Middle frontal gyrus (tissue), 1 donor: ENCODE measurements around the gene MYEF2.

Source experiments
- DNase-seq: peaks from one replicate; pipeline ENCODE4 v3.0.0-alpha.2; 2015; ENCODE audit warnings: low spot score; ENCODE audit errors: extremely low spot score

The MYEF2 gene

GRCh38 chr15:48147358-48147757 is 30.7 kb downstream of the MYEF2 start:
- no peak for DNase-seq

GRCh38 chr15:48145923-48146322 is 32.2 kb downstream of the MYEF2 start:
- DNase-seq, result no peak

DNA sequence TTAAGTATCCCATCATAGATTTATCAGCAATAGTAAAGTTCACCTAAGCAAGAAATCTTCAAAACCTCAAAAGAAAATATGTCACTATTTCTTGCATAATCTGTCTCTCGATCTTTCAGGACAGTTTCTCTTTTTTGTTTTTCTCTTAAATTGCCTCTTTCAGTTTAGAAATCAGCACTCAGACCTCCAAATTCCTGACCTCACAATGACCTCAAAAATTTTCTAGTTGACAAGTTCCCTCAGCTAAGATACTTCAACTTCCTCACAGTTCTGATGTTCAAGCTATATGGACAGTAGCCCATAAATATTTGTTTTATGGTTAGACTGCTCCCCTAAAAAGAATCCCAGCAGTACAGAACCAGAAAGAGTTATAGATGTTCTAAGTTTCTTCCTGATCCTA is 33.2 kb downstream of the MYEF2 start:
- no peak for DNase-seq

DNA sequence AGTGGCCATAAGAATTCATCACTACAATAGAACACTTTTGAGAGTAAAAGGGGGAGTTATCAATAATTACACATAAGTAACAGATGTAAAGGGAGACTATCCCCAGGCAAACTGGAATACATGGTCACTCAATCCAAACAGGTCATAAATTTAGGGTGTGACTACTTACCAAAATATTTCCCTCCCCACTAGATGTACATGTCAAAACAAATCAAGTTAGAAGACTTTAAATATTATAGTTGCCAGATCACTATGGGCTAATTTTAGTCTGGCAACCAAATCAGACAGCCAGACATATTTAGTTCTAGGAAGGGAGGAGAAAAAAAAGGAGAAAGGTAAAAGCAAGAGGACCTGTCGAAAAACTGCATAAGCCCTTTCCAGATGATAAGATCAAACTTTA is 34.2 kb downstream of the MYEF2 start:
- no peak for DNase-seq

DNA sequence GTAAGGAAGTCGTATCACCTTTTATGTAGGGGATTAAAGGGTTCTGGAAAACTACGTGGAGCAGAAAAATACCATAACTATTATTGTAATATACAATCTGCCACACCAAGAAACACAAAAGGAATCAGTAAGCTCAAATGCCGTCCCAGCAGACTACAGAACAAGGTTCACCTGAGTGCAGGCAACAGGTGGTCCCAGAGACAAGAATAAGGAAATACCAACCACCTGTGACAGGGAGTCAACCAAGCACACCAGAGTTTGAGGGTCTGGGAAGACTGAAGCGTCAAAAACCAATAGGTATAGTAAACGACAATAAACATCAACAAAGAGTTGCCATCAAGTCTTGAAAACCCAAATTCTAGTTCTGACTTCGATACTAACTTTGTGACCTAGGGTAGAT is 45.2 kb downstream of the MYEF2 start:
- no peak for DNase-seq

DNA sequence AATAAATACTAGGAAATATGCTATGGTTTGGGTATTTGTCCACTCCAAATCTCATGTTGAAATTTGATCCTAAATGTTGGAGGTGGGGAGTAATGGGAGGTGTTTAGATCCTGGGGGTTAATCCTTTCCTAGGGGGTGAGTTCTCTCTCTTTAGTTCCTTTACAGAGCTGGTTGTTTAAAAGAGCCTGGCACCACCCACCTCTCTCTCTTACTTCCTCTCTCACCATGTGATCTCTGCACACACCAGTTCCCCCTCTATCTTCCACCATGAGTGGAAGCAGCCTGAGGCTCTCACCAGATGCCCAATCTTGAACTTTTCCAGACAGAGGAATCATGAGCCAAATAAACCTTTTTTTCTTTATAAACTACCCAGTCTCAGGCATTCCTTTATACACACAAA is 46.8 kb downstream of the MYEF2 start:
- no peak for DNase-seq

DNA sequence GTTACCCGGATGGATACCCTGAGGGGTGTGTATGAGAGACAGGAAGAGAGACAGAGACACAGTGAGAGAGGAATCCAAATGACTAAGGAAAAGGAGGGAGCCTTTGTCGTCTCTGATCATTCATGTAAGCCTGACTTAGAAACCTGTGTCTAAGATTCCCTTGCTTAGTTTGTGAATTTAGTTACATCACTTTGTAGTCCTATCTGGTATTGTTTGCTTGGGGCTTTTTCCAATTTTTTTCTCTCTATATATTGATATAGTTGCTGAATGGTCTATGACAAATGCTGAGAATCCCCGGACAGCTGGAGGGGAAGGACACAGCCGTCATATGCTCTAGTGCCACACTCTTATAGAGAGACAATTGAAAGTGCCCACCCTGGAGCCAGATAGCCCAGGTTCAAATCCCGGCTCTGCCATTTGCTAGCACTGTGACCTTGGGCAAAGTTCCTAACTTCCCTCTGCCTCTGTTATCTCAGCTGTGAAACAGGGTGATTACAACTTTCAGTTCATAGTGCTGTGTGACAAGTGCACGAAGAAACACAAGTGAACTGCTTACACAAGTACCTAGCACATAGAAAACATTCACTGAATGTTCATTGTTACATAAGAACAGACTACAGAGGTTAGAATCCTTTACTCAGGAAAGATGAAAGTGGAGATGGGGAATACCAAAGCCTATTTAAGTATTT is 51.3 kb downstream of the MYEF2 start:
- DNase-seq, result no peak

DNA sequence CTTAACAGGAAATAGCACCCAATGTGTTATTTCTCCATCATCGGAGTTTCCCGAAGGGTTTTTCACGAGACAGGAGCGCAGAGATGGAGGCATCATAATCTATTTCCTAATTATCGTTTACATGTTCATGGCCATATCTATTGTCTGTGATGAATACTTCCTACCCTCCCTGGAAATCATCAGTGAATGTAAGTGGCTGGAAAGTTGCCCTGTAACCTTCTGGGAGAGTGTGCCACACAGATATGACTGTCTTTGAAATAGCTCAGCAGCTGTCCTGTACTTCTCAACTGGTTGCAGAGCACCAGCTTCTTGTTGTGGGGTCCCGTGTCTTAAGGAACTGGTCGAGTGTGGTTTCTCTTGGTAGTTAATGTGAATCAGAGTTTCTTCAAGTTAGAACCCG is 56.2 kb downstream of the MYEF2 start:
- DNase-seq, result no peak

GRCh38 chr15:48120745-48121144 is 57.4 kb downstream of the MYEF2 start, which contains the start of gene SLC24A5:
TSS of gene SLC24A5 (plus strand) at chr15:48120990. CDS start at chr15:48121045, 55 bp downstream.
- DNase-seq, result no peak

- DNase-seq, result no peak
These were observed 58.8 kb downstream of the MYEF2 start for GRCh38 chr15:48119277-48119676.

- no peak for DNase-seq
These were observed 65.9 kb downstream of the MYEF2 start for GRCh38 chr15:48112242-48112641.

DNA sequence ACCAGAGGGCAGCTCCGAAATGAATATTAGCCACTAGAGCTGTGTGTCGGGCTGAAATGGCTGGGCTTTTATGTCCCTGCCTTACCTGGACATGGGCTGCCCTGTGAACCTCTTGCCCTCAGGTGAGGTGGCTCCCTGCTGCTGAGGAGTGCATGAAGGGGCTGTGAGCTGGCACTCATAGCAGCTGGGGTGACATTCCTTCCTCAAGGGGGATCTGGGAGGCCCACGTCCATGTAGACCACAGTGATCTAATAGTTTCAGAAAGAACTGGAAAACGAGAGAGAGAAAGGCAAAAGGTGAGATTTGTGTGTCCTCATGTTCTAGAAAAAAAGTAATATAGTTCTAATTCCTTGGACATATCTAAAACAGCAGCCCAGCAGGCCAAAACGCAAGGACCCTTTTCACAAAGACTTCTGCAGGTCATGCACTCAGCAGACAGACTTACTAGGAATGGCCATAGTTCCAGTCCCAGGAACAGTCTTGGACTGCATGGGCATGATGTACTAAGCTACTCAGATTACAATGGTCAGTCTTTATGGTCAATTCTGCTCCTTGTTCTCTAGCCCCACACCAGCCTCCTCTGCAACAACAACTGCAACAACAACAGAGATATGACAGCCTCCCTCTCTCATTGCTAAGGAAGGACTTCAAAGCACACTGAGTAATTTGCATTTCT is 68.1 kb downstream of the MYEF2 start:
- DNase-seq, result no peak

- no peak for DNase-seq
These were observed 68.9 kb downstream of the MYEF2 start for GRCh38 chr15:48109212-48109611.

DNA sequence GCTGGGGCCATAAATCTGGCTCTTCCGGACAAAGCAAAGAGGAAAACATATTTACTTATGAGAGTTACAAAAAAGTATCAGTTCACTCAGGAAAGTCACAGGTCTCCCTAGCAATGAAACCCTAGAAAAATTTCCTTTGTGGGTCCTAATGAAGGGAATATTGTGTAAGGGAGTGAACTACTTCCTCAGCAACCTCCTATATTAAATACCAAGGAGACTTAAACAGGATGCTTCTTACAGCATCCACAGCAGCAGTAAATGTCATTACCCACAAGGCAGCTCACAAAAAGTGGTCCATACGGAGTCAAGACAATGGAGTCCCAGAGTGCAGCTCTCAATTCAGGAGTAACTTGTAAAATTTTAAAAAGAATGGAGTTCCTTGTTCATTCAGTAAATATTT is 72.2 kb downstream of the MYEF2 start:
- no peak for DNase-seq

DNA sequence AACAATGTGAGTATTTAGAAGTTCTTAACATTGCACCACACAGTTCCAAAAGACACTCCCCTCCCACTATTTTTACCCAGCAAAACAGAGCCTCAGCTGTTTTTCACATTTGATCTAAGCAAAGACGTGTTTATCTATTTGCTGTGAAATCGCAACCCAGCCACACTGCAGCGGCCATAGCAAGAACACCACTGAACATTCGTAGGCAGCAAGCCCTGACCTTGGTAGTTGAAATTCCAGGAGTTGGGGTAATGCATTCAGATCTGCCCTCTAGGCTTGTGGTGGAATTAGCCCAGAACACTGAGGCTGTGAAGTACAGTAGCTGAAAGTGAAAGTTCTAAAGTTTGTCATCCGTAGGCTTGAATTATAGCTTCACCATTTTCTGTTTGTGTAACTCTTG is 74.4 kb downstream of the MYEF2 start:
- no peak for DNase-seq

GRCh38 chr15:48102167-48102566 is 75.9 kb downstream of the MYEF2 start:
- DNase-seq, result no peak

DNA sequence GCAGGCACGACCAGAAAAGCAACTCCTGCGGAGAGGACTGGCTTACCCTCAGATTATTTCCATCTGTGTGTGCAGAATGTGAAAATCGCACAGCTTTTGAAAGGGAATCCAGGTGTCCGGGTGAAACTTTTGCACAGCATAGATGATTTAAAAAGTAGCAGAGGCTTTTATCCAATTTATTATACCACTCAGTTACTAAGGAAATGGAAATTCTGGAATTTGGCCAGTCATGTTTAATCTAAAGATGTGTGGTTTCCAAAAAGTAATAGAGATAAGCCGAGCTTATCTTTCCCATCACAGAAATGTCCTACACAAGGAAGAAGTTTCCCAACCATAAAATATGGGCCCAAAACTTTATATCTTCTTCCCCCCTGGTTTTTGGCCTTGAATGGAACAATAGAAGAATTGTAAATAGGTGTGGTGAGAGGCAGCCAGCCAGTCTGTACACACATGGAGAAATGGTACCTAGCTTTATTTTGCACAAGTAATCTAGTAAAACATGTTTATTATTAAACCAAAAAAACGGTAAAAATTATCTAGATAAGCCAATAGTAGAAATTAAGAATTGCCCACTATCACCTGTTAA is 76.6 kb downstream of the MYEF2 start:
- no peak for DNase-seq

- no peak for DNase-seq
These were observed 80.8 kb downstream of the MYEF2 start for GRCh38 chr15:48097264-48097663.

- peak; percentile 6 for DNase-seq
These were observed 81.3 kb downstream of the MYEF2 start for GRCh38 chr15:48096813-48097212.

- no peak for DNase-seq
These were observed 81.7 kb downstream of the MYEF2 start for GRCh38 chr15:48096355-48096786.

DNA sequence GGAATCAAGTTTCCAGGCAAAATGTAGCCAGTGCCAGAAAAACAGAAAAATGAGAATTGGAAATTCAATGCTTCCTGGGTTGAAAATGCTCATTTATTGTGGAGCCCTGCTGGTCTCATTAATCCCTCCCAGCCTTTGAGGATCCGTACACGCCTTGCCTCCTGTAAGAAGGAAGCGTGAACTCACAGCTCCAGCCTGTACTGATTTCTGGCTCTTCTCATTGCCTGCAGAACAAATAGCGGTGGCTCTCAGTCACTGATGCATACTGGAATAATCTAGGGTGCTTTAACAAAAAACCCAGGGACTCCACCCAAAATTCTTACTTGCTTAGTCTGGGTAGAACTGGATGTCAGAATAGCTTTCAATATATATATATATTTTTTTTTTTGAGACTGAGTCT is 86.6 kb downstream of the MYEF2 start:
- DNase-seq, result no peak

GRCh38 chr15:48090666-48091065 is 87.4 kb downstream of the MYEF2 start:
- no peak for DNase-seq

DNA sequence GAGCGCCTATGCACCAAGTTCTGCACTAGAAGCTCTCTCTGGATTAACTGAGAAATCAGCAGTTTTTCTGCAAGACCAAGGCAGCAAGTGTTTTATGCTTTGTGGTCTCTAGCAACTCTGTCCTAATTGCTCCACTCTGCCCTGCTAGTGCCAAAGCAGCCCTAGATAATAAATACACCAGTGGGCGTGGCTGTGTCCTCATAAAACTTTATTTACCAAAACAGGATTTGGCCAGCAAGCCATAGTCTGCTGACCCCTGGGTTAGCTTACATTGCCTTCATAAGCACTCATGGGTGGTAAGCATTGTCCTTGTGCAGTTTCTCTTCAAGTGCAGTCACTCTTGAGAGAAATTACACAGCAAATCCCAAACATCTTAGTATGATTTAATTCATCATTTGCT is 88.0 kb downstream of the MYEF2 start:
- DNase-seq, result no peak
